ENCODE measurements around the gene SRRM2.

Gene SRRM2

DNA sequence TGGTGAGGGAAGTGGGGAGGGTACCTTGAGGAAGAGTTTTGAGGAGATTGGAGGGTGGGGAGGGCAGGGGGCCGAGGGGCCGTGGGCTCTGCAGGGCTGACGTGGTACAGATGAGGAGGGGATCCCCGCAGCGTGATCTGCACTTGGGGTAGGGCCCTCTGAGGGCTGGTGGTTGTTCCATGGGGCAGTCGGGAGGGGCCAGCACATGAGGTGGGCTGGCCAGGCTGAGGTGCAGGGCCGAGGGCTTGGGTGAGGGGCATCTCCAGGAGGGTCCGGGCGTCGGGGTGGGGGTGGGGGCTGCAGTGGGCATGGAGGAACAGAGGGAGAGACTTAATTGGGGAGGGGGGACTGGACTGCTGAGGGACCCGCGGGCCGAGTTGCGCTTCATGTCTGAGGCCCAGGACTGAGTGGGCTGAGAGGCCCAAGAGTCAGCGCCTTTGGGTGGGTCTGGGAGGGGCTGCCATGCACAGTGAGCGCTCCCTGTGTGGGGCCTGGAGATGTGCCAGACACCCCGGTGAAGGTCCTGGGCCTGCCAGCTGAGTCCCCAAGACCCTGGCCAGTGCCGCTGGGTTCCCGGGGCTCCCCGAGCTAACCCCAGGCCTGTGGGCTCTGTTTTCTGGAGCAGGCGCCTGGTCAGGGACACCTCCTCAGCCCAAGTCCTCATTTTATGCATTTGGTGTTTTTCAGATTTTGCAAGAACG, 45.7 kb upstream of the SRRM2 start:
- no peak for TF ChIP-seq ZFX (IDR thresholded peaks at IDR 0.05; ENCODE audit: borderline replicate concordance)
- TF ChIP-seq, protein P1, sequence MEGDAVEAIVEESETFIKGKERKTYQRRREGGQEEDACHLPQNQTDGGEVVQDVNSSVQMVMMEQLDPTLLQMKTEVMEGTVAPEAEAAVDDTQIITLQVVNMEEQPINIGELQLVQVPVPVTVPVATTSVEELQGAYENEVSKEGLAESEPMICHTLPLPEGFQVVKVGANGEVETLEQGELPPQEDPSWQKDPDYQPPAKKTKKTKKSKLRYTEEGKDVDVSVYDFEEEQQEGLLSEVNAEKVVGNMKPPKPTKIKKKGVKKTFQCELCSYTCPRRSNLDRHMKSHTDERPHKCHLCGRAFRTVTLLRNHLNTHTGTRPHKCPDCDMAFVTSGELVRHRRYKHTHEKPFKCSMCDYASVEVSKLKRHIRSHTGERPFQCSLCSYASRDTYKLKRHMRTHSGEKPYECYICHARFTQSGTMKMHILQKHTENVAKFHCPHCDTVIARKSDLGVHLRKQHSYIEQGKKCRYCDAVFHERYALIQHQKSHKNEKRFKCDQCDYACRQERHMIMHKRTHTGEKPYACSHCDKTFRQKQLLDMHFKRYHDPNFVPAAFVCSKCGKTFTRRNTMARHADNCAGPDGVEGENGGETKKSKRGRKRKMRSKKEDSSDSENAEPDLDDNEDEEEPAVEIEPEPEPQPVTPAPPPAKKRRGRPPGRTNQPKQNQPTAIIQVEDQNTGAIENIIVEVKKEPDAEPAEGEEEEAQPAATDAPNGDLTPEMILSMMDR (IDR thresholded peaks at IDR 0.05) = no peak
- no peak overlapping the region for H3K27ac ChIP-seq

DNA sequence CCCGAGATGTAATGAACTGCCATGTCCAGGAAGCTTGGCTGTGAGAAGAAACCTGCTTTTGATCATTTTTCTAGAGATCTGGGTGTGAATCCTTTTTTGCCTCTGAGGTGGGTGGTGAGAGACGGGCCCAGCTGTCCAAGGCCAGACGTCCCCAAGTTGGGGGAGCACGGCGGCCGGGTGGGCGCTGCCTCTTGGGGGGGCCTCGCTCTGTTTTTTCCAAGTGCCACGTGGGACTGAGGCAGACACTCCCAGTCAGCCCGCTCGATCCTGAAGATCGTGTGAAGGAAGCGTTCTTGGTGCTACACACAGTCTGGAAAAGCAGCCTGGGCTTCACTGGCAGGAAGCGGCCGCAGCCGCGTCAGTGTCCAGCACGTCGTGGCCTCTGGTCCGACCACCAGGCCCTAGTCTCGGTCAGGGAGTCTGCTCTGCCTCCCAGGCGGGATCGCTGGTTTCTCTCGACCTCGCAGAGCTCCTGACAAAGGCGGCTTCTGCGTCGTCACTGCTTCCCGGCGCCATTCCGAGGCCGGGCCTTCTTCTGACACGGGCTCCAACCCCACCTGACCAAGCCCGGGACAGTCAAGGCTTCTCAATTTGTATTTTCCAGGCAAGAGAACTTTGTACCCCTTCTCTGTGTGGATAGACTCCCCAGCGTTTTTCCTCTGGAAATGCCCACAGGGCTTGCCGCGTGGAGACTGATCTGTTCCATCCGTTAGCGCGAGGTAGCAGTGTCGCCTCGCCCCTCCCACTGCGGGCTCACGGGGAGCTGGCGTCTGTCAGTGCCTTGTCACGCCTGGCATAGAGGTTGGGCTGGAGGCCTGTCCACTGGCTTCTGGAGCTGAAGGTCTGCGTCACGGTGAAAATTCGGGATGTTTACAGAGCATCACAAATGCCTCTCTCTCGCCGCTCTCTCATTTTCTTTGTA, 44.8 kb upstream of the SRRM2 start:
- no peak overlapping the region for H3K27ac ChIP-seq
- TF ChIP-seq ZFX (IDR thresholded peaks at IDR 0.05; ENCODE audit: borderline replicate concordance) = no peak
- TF ChIP-seq, protein P1 (IDR thresholded peaks at IDR 0.05) = no peak

GRCh38 chr16:2708290-2708639, 44.2 kb upstream of the SRRM2 start:
- TF ChIP-seq, protein P1 (IDR thresholded peaks at IDR 0.05) = no peak
- TF ChIP-seq ZFX (IDR thresholded peaks at IDR 0.05; ENCODE audit: borderline replicate concordance) = no peak
- no peak overlapping the region for H3K27ac ChIP-seq

GRCh38 chr16:2708955-2709587, 43.4 kb upstream of the SRRM2 start:
- no peak for TF ChIP-seq ZFX (IDR thresholded peaks at IDR 0.05; ENCODE audit: borderline replicate concordance)
- TF ChIP-seq, protein P1 (IDR thresholded peaks at IDR 0.05) = no peak
- H3K27ac ChIP-seq = no peak overlapping the region

DNA sequence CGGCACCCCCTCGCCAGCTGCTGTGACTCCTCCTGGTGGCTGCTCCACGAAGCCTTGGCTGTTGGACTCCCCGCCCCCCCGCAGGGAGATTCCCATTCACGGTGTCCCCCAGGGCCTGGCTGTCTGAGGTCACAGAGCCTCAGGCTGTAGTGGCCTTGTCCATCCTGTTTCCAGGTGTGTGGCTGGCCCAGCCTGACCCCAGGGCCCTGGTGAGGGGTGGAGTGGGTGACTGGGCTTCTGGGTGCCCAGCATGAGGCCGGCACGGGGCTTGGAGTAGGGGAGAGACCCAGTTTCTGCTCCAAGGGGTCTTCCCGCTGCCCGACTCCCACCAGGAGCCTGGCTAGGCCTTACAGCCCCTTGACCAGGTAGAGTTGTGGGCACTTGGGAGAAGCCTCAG, 42.9 kb upstream of the SRRM2 start:
- no peak overlapping the region for H3K27ac ChIP-seq
- TF ChIP-seq, protein P1 (IDR thresholded peaks at IDR 0.05) = no peak
- no peak for TF ChIP-seq ZFX (IDR thresholded peaks at IDR 0.05; ENCODE audit: borderline replicate concordance)

GRCh38 chr16:2710021-2710710, 42.3 kb upstream of the SRRM2 start:
- TF ChIP-seq, protein P1 (IDR thresholded peaks at IDR 0.05) = no peak
- no peak for TF ChIP-seq ZFX (IDR thresholded peaks at IDR 0.05; ENCODE audit: borderline replicate concordance)
- no peak overlapping the region for H3K27ac ChIP-seq
